Measurements from ENCODE around the gene CHAF1A. TPM values are rescaled to one million over a fixed set of nuclear protein-coding genes. Genes with fewer than 3 reads are reported as not detected.

The CHAF1A gene
- total and polyA plus RNA-seq, 2 of the 4 experiments (the other 2 are of a cell fraction) = 12.4 to 22.9 TPM

- Histone ChIP-seq H4K8ac (ENCODE audit: low read depth in 2 of 2, low read length in 2 of 2) (peak overlapping the region in 1 of 2 experiments; percentile 1; a peak in 1 of 4 replicates), H4K20me1 (ENCODE audit: insufficient read depth, low read length) (peaks cover 19% of the 10 kb centered on the region), H2BK15ac (ENCODE audit: low read depth, low read length) (no peak overlapping the region; the same call in 2 of the 3 replicates), H2BK20ac (ENCODE audit: low read depth, low read length) (no peak overlapping the region), H2AK5ac (ENCODE audit: low read depth, low read length) (no peak overlapping the region), H3K27me3 (ENCODE audit: control insufficient read depth, insufficient read depth, low read length) (no peaks in the 10 kb centered on the region), H3K4me3 (ENCODE audit: insufficient read depth, low read depth, low read length) (no peak overlapping the region), H2AK9ac (replicated peaks; ENCODE audit: low read depth, low read length, poor library complexity) (no peak overlapping the region), H3K27ac (ENCODE audit: insufficient read depth, low read length) (no peak overlapping the region), H3K79me1 (ENCODE audit: low read depth in 1 of 2, low read length in 2 of 2) (peaks cover 32 to 63% of the 10 kb centered on the region in 2 experiments), H3K36me3 (ENCODE audit: control insufficient read depth, insufficient read depth, low read length) (peaks cover 5% of the 10 kb centered on the region), H3K4me2 (ENCODE audit: low read depth, low read length) (no peak overlapping the region), H3K9me1 (ENCODE audit: insufficient read depth, low read length) (peaks cover 16% of the 10 kb centered on the region; the same call in 1 of the 2 replicates), H3K9ac (ENCODE audit: low read depth, low read length) (no peak overlapping the region), H2BK120ac (ENCODE audit: low read depth, low read length) (no peak overlapping the region; the same call in 1 of the 2 replicates), H2BK5ac (ENCODE audit: low read depth, low read length, poor library complexity, severe bottlenecking) (no peak overlapping the region), H3K56ac (ENCODE audit: extremely low read depth, insufficient read depth, low read length) (no peak overlapping the region), H3K9me3 (ENCODE audit: control insufficient read depth, insufficient read depth, low read length) (no peaks in the 10 kb centered on the region), H3K23ac (ENCODE audit: low read depth, low read length) (peak overlapping the region; percentile 83), H3K18ac (ENCODE audit: low read depth, low read length) (no peak overlapping the region), H4K5ac (ENCODE audit: low read depth, low read length) (no peak overlapping the region), H3K4ac (ENCODE audit: low read depth, low read length) (peak overlapping the region; percentile 5; the same call in 1 of the 2 replicates), H4K91ac (ENCODE audit: insufficient read depth, low read depth, low read length) (no peak overlapping the region), H3K4me1 (ENCODE audit: control insufficient read depth, insufficient read depth, low read length) (peaks cover 7% of the 10 kb centered on the region), H3K14ac (replicated peaks; ENCODE audit: low read depth, low read length) (no peak overlapping the region; the same call in 1 of the 2 replicates), H2AFZ (replicated peaks; ENCODE audit: low read length, poor library complexity) (peak overlapping the region; percentile 47)
- TF ChIP-seq MXI1 (IDR thresholded peaks at IDR 0.05; ENCODE audit: borderline replicate concordance, low read depth, low read length) (no peak), RCOR1 (IDR thresholded peaks at IDR 0.05; ENCODE audit: insufficient replicate concordance, low read length) (no peak), SMC3 (IDR thresholded peaks at IDR 0.05; ENCODE audit: low read depth, low read length) (no peak), MAFK (IDR thresholded peaks at IDR 0.05; ENCODE audit: low read depth, low read length) (no peak), FOS (IDR thresholded peaks at IDR 0.05; ENCODE audit: low read depth, low read length) (no peak), CEBPB (IDR thresholded peaks at IDR 0.05; ENCODE audit: low read depth, low read length) (no peak), RFX5 (IDR thresholded peaks at IDR 0.05; ENCODE audit: low read depth, low read length) (no peak), MAZ (IDR thresholded peaks at IDR 0.05; ENCODE audit: borderline replicate concordance, low read depth, low read length) (no peak), USF2 (IDR thresholded peaks at IDR 0.05; ENCODE audit: low read depth, low read length) (no peak), NFE2L2 (IDR thresholded peaks at IDR 0.05; ENCODE audit: low read depth, low read length) (no peak), ELK1 (IDR thresholded peaks at IDR 0.05; ENCODE audit: borderline replicate concordance, low read depth, low read length) (no peak), POLR2A (IDR thresholded peaks at IDR 0.05; ENCODE audit: low read depth, low read length) (no peak), CTCF (conservative IDR thresholded peaks at IDR 0.05; ENCODE audit: low read depth, low read length) (no peak), BHLHE40 (IDR thresholded peaks at IDR 0.05; ENCODE audit: low read depth, low read length) (no peak), CHD1 (IDR thresholded peaks at IDR 0.05; ENCODE audit: low read depth, low read length) (no peak), RAD21 (IDR thresholded peaks at IDR 0.05; ENCODE audit: low read length) (no peak)
- ATAC-seq (ENCODE audit: low read depth) (no peak), DNase-seq (no peak)
- dilution Hi-C loops (cut with HindIII; ENCODE audit: low sequenced_read_pairs, unreplicated experiment) = no loop called here
- WGBS, 2 experiments (ENCODE audit: extremely low coverage in 2 of 2, insufficient read length in 1 of 2) = 96% methylated on average over 5 of the region's 9 CpGs; no CpG with 5 or more reads in 1 of the 2 experiments
- intact Hi-C loops (cut with micrococcal nuclease) = no loop called here
- POLR2A ChIA-PET (ENCODE audit: unreplicated experiment) = no interaction called here
- in situ Hi-C loops (cut with MboI; ENCODE audit: low sequenced_read_pairs) = no loop called here
- CTCF ChIA-PET = interaction anchor here (0.7 to 1.8 kb wide), 3 partner anchors 14 to 108 kb away, joined by 3 to 10 read pairs (median 5); partner anchors contain the start of genes CHAF1A and SH3GL1
- no TSS peak for BruUV-seq (replicated peaks)
Observed at GRCh38 chr19:4416268-4416667, 13.8 kb downstream of the CHAF1A start.
